GM12878 (cell line): ENCODE results near the gene MAST4. TPM values are rescaled to one million over a fixed set of nuclear protein-coding genes. Genes with fewer than 3 reads are reported as not detected.

Source experiments
- ATAC-seq: fragments of 200-7000 bp; cut with Tn5 transposase; 3 replicates; pipeline ENCODE4 v1.9.1; 2020; ENCODE audit warnings: mild to moderate bottlenecking, moderate library complexity
- BruUV-seq: library from RNA; stranded (reverse); fragments of 400-500 nt; replicated peaks from 2 replicates; lab custom pipeline; 2021; lab: Mats Ljungman, UMichigan
- CTCF ChIA-PET: fragments of 300-600 bp; sonication (Branson Sonifier 250); formaldehyde crosslinking; extraction: SDS; loops from one replicate; lab custom pipeline; 2021; ENCODE audit warnings: inconsistent platforms; lab: Yijun Ruan, JAX
- POLR2A ChIA-PET: fragments of 350-600 bp; formaldehyde crosslinking; extraction: SDS; loops from one replicate; lab custom pipeline; 2021; ENCODE audit warnings: inconsistent platforms; lab: Charles Lee
- RAD21 ChIA-PET: fragments of 300-600 bp; sonication (Branson Sonifier 250); formaldehyde crosslinking; loops from one replicate; lab custom pipeline; 2023; ENCODE audit warnings: antibody characterized with exemption; ENCODE audit not compliant: unreplicated experiment; lab: Charles Lee
- SMC1A ChIA-PET: fragments of 300-600 bp; sonication (Branson Sonifier 250); formaldehyde crosslinking; loops from one replicate; lab custom pipeline; 2023; ENCODE audit not compliant: unreplicated experiment, uncharacterized antibody; lab: Charles Lee
- DNase-seq: peaks from one replicate; pipeline ENCODE4 v3.0.0-alpha.2; 2011; ENCODE audit warnings: low read depth, low spot score
- FAIRE-seq: peaks from 3 replicates; lab custom pipeline; 2011; peaks lifted over from hg19 to GRCh38; lab: Jason Lieb, UNC
- H2AFZ ChIP-seq: 2 replicates; pipeline ENCODE4 v1.6.0; 2011; ENCODE audit warnings: low read depth, low read length, control low read depth; ENCODE audit not compliant: control insufficient read depth
- H3K27ac ChIP-seq: 2 replicates; pipeline ENCODE4 v1.5.1; 2011; ENCODE audit warnings: control low read depth; ENCODE audit not compliant: control insufficient read depth, insufficient read depth
- H3K27me3 ChIP-seq, 2 experiments: replicated peaks in 1 of 2; 2 replicates each; pipeline versions ENCODE4 v1.6.0 to v1.6.1; 2011; ENCODE audit warnings: low read length in 1 of 2; ENCODE audit not compliant: control insufficient read depth in 2 of 2, insufficient read depth in 2 of 2
- H3K36me3 ChIP-seq, 2 experiments: 2 replicates each; pipeline ENCODE4 v1.5.1; 2011; ENCODE audit warnings: low read length in 1 of 2; ENCODE audit not compliant: control insufficient read depth in 2 of 2, insufficient read depth in 2 of 2
- H3K4me1 ChIP-seq: 2 replicates; pipeline ENCODE4 v1.6.1; 2011; ENCODE audit warnings: mild to moderate bottlenecking, low read length, moderate library complexity, mixed read lengths; ENCODE audit not compliant: control insufficient read depth, insufficient read depth
- H3K4me2 ChIP-seq: 2 replicates; pipeline ENCODE4 v1.6.0; 2011; ENCODE audit warnings: control low read depth; ENCODE audit not compliant: control insufficient read depth, insufficient read depth
- H3K4me3 ChIP-seq: fragments of 200-600 bp; sonication (generic); 2 replicates; pipeline ENCODE4 v1.5.1; 2016
- H3K79me2 ChIP-seq: 2 replicates; pipeline ENCODE4 v1.6.0; 2011; ENCODE audit warnings: low read length; ENCODE audit not compliant: control insufficient read depth, insufficient read depth
- H3K9ac ChIP-seq: 2 replicates; pipeline ENCODE4 v1.8.0; 2011; ENCODE audit warnings: low read length, control low read depth, mixed read lengths; ENCODE audit not compliant: control insufficient read depth, insufficient read depth
- H3K9me3 ChIP-seq: replicated peaks from 3 replicates; pipeline ENCODE4 v1.5.1; 2011; ENCODE audit warnings: mild to moderate bottlenecking, low read length; ENCODE audit not compliant: control insufficient read depth, insufficient read depth
- H4K20me1 ChIP-seq: 2 replicates; pipeline ENCODE4 v1.6.0; 2011; ENCODE audit not compliant: control insufficient read depth, insufficient read depth
- ATF7 ChIP-seq: fragments of 450-650 bp; IDR thresholded peaks from 2 replicates; pipeline ENCODE4 v1.6.1; 2016; ENCODE audit warnings: low read depth, mild to moderate bottlenecking
- E4F1 ChIP-seq: fragments of 450-650 bp; IDR thresholded peaks from 2 replicates; pipeline ENCODE4 v1.6.1; 2018; ENCODE audit warnings: borderline replicate concordance, mild to moderate bottlenecking; ENCODE audit not compliant: partially characterized antibody
- EED ChIP-seq: sonication (generic); IDR thresholded peaks from 2 replicates; pipeline ENCODE4 v1.6.1; 2016; ENCODE audit warnings: antibody characterized with exemption, low read depth
- IKZF1 ChIP-seq: fragments of 450-650 bp; conservative IDR thresholded peaks from 2 replicates; pipeline ENCODE4 v1.6.1; 2017; ENCODE audit warnings: antibody characterized with exemption, mild to moderate bottlenecking
- MTA2 ChIP-seq: fragments of 450-650 bp; IDR thresholded peaks from 2 replicates; pipeline ENCODE4 v1.6.1; 2016; ENCODE audit warnings: low read depth, mild to moderate bottlenecking, moderate library complexity
- NR2C1 ChIP-seq: fragments of 450-650 bp; IDR thresholded peaks from 2 replicates; pipeline ENCODE4 v1.6.1; 2017; ENCODE audit warnings: antibody characterized with exemption, mild to moderate bottlenecking, moderate library complexity
- POLR2AphosphoS2 ChIP-seq: IDR thresholded peaks from 2 replicates; pipeline ENCODE4 v1.6.1; 2011; ENCODE audit warnings: low read depth, mild to moderate bottlenecking, low read length, improper control_type of control experiment, moderate library complexity
- POU2F2 ChIP-seq: IDR thresholded peaks from 3 replicates; pipeline ENCODE4 v1.6.1; 2011; ENCODE audit warnings: low read depth, mild to moderate bottlenecking, low read length, borderline replicate concordance
- WGBS: methylation state at CpG from one replicate; pipeline ENCODE4 v1.1.6; 2016; ENCODE audit warnings: low lambda C conversion rate; ENCODE audit not compliant: insufficient replicate concordance, insufficient coverage; ENCODE audit errors: missing lambda C conversion rate; 5-methylcytosine and 5-hydroxymethylcytosine counted together
- in situ Hi-C: fragments of 300-500 bp; cut with MboI; formaldehyde crosslinking; loops from 9 replicates; pipeline ENCODE4 v1.14.3; 2018; ENCODE audit warnings: mixed read lengths
- intact Hi-C: fragments of 100-400 bp; cut with micrococcal nuclease; formaldehyde crosslinking; loops from one replicate; pipeline ENCODE4 v1.14.2; 2022; ENCODE audit not compliant: unreplicated experiment
- polyA plus RNA-seq, 11 experiments: library from polyadenylated mRNA; depleted of rRNA in 4 of 11; unstranded in 6 of 11; stranded (reverse) in 5 of 11; fragments of >200 nt; fragmentation: Nextera tagmentation in 4 of 11; fragmentation: Illumina TruSeq in 1 of 11; extraction: Ambion mirVana in 4 of 11; extraction: Trizol in 1 of 11; gene quantifications; 1 replicate in 1 of 11; 2 replicates in 10 of 11; pipeline versions ENCODE4 v1.2.1 to v1.2.3, GENCODE V29; 2011 to 2016; ENCODE audit warnings: inconsistent platforms in 2 of 11, missing spikeins in 2 of 11, low read depth in 1 of 11
- total RNA-seq, 4 experiments: library from RNA; depleted of rRNA in 3 of 4; stranded (reverse); fragments of >200 nt in 3 of 4; fragmentation: Illumina TruSeq in 1 of 4; extraction: Trizol in 1 of 4; gene quantifications; 2 replicates each; pipeline versions ENCODE4 v1.2.1 to v1.2.3, GENCODE V29; 2013 to 2021
- TF ChIP-seq, protein P1 (sequence below): fragments of 450-650 bp; IDR thresholded peaks from 2 replicates; pipeline ENCODE4 v1.6.1; 2016; ENCODE audit warnings: mild to moderate bottlenecking, moderate library complexity, borderline replicate concordance
- TF ChIP-seq, protein P2 (sequence below): IDR thresholded peaks from 2 replicates; pipeline ENCODE4 v1.6.1; 2012; ENCODE audit warnings: low read depth, low read length, improper control_type of control experiment

The MAST4 gene
- total and polyA plus RNA-seq, 10 of the 15 experiments (the other 5 are each of a cell fraction or from before 2014, with no cell fraction given): 0.02 to 1.6 (median 0.29) TPM; not detected in 1

GRCh38 chr5:66742896-66743247, 146.7 kb downstream of the MAST4 start (continued):
- TF ChIP-seq POU2F2: no peak
- TF ChIP-seq, protein P1, sequence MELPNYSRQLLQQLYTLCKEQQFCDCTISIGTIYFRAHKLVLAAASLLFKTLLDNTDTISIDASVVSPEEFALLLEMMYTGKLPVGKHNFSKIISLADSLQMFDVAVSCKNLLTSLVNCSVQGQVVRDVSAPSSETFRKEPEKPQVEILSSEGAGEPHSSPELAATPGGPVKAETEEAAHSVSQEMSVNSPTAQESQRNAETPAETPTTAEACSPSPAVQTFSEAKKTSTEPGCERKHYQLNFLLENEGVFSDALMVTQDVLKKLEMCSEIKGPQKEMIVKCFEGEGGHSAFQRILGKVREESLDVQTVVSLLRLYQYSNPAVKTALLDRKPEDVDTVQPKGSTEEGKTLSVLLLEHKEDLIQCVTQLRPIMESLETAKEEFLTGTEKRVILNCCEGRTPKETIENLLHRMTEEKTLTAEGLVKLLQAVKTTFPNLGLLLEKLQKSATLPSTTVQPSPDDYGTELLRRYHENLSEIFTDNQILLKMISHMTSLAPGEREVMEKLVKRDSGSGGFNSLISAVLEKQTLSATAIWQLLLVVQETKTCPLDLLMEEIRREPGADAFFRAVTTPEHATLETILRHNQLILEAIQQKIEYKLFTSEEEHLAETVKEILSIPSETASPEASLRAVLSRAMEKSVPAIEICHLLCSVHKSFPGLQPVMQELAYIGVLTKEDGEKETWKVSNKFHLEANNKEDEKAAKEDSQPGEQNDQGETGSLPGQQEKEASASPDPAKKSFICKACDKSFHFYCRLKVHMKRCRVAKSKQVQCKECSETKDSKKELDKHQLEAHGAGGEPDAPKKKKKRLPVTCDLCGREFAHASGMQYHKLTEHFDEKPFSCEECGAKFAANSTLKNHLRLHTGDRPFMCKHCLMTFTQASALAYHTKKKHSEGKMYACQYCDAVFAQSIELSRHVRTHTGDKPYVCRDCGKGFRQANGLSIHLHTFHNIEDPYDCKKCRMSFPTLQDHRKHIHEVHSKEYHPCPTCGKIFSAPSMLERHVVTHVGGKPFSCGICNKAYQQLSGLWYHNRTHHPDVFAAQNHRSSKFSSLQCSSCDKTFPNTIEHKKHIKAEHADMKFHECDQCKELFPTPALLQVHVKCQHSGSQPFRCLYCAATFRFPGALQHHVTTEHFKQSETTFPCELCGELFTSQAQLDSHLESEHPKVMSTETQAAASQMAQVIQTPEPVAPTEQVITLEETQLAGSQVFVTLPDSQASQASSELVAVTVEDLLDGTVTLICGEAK: no peak
- TF ChIP-seq, protein P2, sequence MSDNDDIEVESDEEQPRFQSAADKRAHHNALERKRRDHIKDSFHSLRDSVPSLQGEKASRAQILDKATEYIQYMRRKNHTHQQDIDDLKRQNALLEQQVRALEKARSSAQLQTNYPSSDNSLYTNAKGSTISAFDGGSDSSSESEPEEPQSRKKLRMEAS: no peak
- TF ChIP-seq, all 136 proteins: peak for 0

- ChIA-PET SMC1A (no interaction called here), POLR2A (no interaction called here), RAD21 (no interaction called here), CTCF (interaction anchor here (1.3 kb wide), 1 partner anchor 437 kb away, joined by 5 read pairs; no protein-coding TSS in a partner anchor)
- ATAC-seq: no peak
- no peak overlapping the region for H2AFZ ChIP-seq
- FAIRE-seq: no peak
- H3K27ac ChIP-seq: no peak overlapping the region
- no TSS peak for BruUV-seq
- intact Hi-C loops (no loop called here), in situ Hi-C loops (no loop called here)
- H3K79me2 ChIP-seq: no peaks in the 10 kb centered on the region
- H3K36me3 ChIP-seq: no peaks in the 10 kb centered on the region
- H3K4me3 ChIP-seq: no peak overlapping the region
- H3K4me1 ChIP-seq: no peaks in the 10 kb centered on the region
- H3K9me3 ChIP-seq: no peaks in the 10 kb centered on the region
- 8% methylated on average over 6 of the region's 6 CpGs for WGBS
- DNase-seq: no peak
- no peak overlapping the region for H3K9ac ChIP-seq
- no peak overlapping the region for H3K4me2 ChIP-seq
- TF ChIP-seq E4F1: no peak
- TF ChIP-seq IKZF1: no peak
- no peak for TF ChIP-seq POLR2AphosphoS2
- TF ChIP-seq ATF7: no peak
- no peak for TF ChIP-seq EED
- TF ChIP-seq MTA2: no peak
- TF ChIP-seq NR2C1: no peak
- H3K27me3 ChIP-seq: no peaks in the 10 kb centered on the region; a peak in 1 of 4 replicates
- no peaks in the 10 kb centered on the region for H4K20me1 ChIP-seq
Observed at GRCh38 chr5:66743344-66743743, 147.2 kb downstream of the MAST4 start.
